ENCODE results near the gene TSHB.

TSHB gene

GRCh38 chr1:115031595-115031994 lies 2.0 kb downstream of the TSHB start:
- Histone ChIP-seq H3K27ac (ENCODE audit: extremely low read depth, low read depth, low read length) (no peak overlapping the region), H3K36me3 (ENCODE audit: control insufficient read depth in 2 of 2, insufficient read depth in 1 of 2, low read length in 2 of 2) (no peaks in the 10 kb centered on the region), H3K4me1 (ENCODE audit: control insufficient read depth, insufficient read depth, low read length) (no peaks in the 10 kb centered on the region), H3K4me3 (ENCODE audit: low read depth, low read length) (no peak overlapping the region), H3K9me3 (ENCODE audit: control insufficient read depth, insufficient read depth, low read depth, low read length) (no peaks in the 10 kb centered on the region)
- CTCF ChIA-PET: interaction anchor here (0.9 to 1.4 kb wide), 2 partner anchors 8 to 21 kb away, joined by 3 to 10 read pairs; no protein-coding TSS in a partner anchor
- TF ChIP-seq ZSCAN16 (tag by site-specific recombination; IDR thresholded peaks at IDR 0.05) (no peak), ZNF658 (tag by site-specific recombination; IDR thresholded peaks at IDR 0.05) (no peak), ZNF155 (tag by site-specific recombination; IDR thresholded peaks at IDR 0.05) (no peak), ZNF629 (tag by site-specific recombination; IDR thresholded peaks at IDR 0.05) (no peak), ZEB2 (tag by site-specific recombination; IDR thresholded peaks at IDR 0.05) (no peak), ZNF692 (tag by site-specific recombination; IDR thresholded peaks at IDR 0.05) (no peak), ZNF600 (tag by site-specific recombination; IDR thresholded peaks at IDR 0.05) (no peak), ZNF302 (tag by site-specific recombination; IDR thresholded peaks at IDR 0.05; ENCODE audit: low read depth) (no peak), TSHZ1 (tag by site-specific recombination; IDR thresholded peaks at IDR 0.05; ENCODE audit: borderline replicate concordance) (no peak), ZNF24 (tag by site-specific recombination; IDR thresholded peaks at IDR 0.05) (no peak)
- POLR2A ChIA-PET: no interaction called here

GRCh38 chr1:115035652-115036051 lies 6.0 kb downstream of the TSHB start:
- no peak for TF ChIP-seq ZSCAN5A (tag by site-specific recombination; IDR thresholded peaks at IDR 0.05)
- TF ChIP-seq ZNF777 (tag by site-specific recombination; IDR thresholded peaks at IDR 0.05; ENCODE audit: borderline replicate concordance): no peak
- TF ChIP-seq SCRT1 (tag by site-specific recombination; IDR thresholded peaks at IDR 0.05; ENCODE audit: borderline replicate concordance): no peak
- no peak for TF ChIP-seq ZNF585B (tag by site-specific recombination; IDR thresholded peaks at IDR 0.05)
- Histone ChIP-seq H3K36me3 (ENCODE audit: control insufficient read depth in 2 of 2, insufficient read depth in 1 of 2, low read length in 2 of 2) (no peaks in the 10 kb centered on the region), H3K4me1 (ENCODE audit: control insufficient read depth, insufficient read depth, low read length) (no peaks in the 10 kb centered on the region), H3K9me3 (ENCODE audit: control insufficient read depth, insufficient read depth, low read depth, low read length) (no peaks in the 10 kb centered on the region), H3K27ac (ENCODE audit: extremely low read depth, low read depth, low read length) (no peak overlapping the region), H3K4me3 (ENCODE audit: low read depth, low read length) (no peak overlapping the region)
- ChIA-PET POLR2A (no interaction called here), CTCF (no interaction called here)

- peak; percentile 22; the same call in 1 of the 2 replicates for TF ChIP-seq ZNF133 (tag by site-specific recombination; IDR thresholded peaks at IDR 0.05)
- TF ChIP-seq, protein P1, sequence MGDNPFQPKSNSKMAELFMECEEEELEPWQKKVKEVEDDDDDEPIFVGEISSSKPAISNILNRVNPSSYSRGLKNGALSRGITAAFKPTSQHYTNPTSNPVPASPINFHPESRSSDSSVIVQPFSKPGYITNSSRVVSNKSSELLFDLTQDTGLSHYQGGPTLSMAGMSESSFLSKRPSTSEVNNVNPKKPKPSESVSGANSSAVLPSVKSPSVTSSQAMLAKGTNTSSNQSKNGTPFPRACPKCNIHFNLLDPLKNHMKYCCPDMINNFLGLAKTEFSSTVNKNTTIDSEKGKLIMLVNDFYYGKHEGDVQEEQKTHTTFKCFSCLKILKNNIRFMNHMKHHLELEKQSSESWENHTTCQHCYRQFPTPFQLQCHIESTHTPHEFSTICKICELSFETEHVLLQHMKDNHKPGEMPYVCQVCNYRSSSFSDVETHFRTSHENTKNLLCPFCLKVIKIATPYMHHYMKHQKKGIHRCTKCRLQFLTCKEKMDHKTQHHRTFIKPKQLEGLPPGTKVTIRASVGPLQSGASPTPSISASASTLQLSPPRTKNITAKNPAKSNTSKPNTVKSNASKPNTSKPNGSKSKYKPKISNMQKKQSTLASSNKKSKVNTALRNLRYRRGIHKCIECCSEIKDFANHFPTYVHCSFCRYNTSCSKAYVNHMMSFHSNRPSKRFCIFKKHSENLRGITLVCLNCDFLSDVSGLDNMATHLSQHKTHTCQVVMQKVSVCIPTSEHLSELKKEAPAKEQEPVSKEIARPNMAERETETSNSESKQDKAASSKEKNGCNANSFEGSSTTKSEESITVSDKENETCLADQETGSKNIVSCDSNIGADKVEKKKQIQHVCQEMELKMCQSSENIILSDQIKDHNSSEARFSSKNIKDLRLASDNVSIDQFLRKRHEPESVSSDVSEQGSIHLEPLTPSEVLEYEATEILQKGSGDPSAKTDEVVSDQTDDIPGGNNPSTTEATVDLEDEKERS (tag by site-specific recombination; IDR thresholded peaks at IDR 0.05): no peak
- CTCF ChIA-PET: no interaction called here
- no peaks in the 10 kb centered on the region for H3K36me3 ChIP-seq (ENCODE audit: control insufficient read depth in 2 of 2, insufficient read depth in 1 of 2, low read length in 2 of 2)
- POLR2A ChIA-PET: no interaction called here
- H3K4me3 ChIP-seq (ENCODE audit: low read depth, low read length): no peak overlapping the region
- H3K4me1 ChIP-seq (ENCODE audit: control insufficient read depth, insufficient read depth, low read length): no peaks in the 10 kb centered on the region
- no peak overlapping the region for H3K27ac ChIP-seq (ENCODE audit: extremely low read depth, low read depth, low read length)
- no peaks in the 10 kb centered on the region for H3K9me3 ChIP-seq (ENCODE audit: control insufficient read depth, insufficient read depth, low read depth, low read length)
Measured at GRCh38 chr1:115036814-115037507, 7.3 kb downstream of the TSHB start.

Measured in HEK293 (cell line).